GM21381 (cell line): ENCODE measurements around the gene C1QC.

Experiments used
- ATAC-seq: cut with Tn5 transposase; IDR thresholded peaks from one replicate; pipeline ENCODE4 v1.9.1; 2021; ENCODE audit warnings: mild to moderate bottlenecking, moderate library complexity; ENCODE audit not compliant: unreplicated experiment

The C1QC gene

GRCh38 chr1:22643381-22643780 is at the start of gene C1QC:
C1QC (plus strand) TSS chr1:22643633; CDS start chr1:22644024, 391 bp downstream.
- ATAC-seq = no peak

GRCh38 chr1:22594396-22594795 is 49.0 kb upstream of the C1QC start:
- no peak for ATAC-seq

DNA sequence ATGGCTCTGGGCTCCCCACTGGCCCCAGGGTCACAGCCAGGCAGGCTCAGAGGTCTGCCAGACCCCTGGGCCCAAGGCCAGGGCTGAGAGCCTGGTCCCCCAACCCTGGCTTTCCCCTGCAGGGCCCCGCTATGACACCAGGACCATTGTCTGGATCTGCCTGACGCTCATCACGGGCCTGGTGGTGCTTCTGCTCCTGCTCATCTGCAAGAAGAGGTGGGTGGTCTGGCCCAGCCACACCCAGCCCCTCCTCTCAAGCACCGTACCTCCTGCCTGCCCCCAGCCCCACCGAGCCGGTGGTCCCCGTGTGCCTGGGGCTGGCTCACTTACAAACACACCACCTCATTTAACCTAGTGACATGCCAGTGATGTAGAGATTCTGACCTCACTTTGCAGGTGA is 48.3 kb upstream of the C1QC start:
- no peak for ATAC-seq

DNA sequence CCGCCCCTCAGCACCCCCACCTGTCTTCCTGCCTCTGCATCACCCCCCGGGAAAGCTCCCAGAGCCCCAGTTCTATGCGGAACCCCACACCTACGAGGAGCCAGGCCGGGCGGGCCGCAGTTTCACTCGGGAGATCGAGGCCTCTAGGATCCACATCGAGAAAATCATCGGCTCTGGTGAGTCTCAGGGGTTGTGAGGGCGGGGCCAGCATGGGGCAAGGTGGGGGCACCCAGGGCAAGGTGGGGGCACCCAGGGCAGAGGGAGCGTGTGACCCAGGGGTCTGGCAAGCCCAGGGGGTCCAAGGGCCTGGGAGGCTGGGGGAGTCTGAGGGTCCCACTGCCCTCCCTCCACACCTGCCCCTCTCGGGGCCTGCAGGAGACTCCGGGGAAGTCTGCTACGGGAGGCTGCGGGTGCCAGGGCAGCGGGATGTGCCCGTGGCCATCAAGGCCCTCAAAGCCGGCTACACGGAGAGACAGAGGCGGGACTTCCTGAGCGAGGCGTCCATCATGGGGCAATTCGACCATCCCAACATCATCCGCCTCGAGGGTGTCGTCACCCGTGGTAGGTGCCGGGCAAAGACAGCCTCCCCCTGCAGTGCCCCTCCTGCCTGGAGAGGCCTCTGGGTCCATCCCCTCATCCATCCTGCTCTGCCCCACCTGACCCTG is 46.0 kb upstream of the C1QC start:
- no peak for ATAC-seq

DNA sequence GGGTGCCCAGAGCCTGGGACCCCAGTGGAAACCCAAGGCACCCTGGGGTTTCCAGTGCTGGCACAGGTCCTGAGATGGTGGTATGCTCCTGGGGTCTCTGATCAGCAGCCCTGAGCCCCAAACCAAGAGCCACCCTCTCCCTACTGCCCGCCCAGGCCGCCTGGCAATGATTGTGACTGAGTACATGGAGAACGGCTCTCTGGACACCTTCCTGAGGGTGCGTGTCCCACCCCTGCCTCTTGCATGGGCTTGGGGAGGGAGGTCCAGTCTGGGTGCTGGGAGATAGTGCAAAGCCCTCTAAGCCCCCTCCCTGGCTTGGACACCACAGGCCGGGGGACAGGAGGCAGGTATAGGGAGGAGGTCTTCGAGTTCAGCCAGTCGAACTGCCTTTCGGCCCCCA is 45.4 kb upstream of the C1QC start:
- ATAC-seq = no peak

DNA sequence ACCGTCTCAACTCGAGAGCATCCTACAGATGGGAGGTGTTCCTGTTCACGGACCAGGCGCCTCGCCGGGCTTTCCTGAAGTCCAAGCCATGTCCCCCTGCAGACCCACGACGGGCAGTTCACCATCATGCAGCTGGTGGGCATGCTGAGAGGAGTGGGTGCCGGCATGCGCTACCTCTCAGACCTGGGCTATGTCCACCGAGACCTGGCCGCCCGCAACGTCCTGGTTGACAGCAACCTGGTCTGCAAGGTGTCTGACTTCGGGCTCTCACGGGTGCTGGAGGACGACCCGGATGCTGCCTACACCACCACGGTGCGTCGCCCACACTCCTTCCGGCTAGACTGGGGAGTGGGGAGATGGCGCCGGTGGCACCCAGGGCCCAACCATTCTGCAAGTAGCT is 44.7 kb upstream of the C1QC start:
- no peak for ATAC-seq

DNA sequence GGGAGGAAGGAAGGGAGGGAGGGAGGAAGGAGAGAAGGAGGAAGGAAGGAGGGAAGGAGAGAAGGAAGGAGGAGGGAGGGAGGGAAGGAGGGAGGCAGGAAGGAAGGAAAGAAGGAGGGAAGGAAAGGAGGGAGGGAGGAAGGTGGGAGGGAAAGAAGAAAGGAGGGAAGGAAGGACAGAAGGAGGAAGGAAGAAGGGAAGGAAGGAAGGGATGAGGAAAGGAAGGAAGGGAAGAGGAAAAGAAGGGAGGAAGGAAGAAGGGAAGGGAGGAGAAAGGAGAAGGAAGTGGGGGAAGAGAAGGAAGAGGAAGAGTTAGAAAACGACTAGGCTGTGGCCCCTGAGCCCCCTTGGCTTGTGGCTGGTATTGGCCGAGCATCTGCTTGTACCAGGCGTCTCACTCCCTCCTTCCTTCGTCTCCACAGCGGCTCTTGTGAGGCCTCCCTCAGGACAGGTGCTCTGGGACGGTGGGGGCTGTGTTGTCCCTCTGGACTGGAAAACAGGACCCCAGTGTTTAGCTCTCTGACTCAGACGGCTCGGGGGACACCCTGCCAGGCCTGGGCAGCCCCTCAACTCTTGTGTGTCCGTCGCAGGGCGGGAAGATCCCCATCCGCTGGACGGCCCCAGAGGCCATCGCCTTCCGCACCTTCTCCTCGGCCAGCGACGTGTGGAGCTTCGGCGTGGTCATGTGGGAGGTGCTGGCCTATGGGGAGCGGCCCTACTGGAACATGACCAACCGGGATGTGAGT is 43.2 kb upstream of the C1QC start:
- ATAC-seq = no peak

- ATAC-seq = no peak
Observed at GRCh38 chr1:22600817-22601605, 42.4 kb upstream of the C1QC start.

DNA sequence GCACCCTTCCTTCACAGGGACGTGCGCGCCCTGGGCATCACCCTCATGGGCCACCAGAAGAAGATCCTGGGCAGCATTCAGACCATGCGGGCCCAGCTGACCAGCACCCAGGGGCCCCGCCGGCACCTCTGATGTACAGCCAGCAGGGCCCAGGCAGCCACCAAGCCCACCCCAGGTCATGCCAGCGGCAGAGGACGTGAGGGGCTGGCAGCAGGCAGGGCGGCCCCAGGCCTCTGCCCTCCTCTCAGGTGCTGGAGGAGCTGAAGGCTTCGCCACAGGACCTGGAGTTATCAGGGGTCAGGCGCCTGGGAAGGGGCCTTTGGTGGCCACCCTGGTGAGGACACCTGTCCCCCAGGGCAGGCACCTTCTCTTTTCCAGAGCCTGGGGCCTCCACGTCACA is 41.8 kb upstream of the C1QC start:
- no peak for ATAC-seq

- no peak for ATAC-seq
Observed at GRCh38 chr1:22602060-22602740, 41.2 kb upstream of the C1QC start.

GRCh38 chr1:22606161-22606560 is 37.3 kb upstream of the C1QC start:
- no peak for ATAC-seq

GRCh38 chr1:22607154-22607553 is 36.3 kb upstream of the C1QC start:
- no peak for ATAC-seq

DNA sequence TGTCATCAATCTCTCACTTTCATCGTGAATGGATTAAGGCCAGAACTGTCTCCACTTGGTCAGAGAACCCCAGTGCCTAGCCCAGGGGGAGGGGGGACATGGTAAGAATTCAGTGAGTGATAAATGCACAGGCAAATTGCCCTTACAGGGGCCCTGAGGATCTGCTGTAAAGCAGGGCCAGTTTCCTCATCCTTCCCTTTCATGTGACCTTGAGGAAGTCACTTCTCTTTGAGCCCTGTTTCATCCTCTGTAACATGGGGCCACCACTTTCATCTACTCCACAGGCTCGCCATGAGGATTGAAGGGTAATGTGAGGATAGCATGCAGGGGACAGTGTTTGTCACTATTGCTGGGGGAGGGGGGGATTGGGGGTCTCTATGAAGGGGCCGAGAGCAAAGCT is 35.1 kb upstream of the C1QC start:
- no peak for ATAC-seq

DNA sequence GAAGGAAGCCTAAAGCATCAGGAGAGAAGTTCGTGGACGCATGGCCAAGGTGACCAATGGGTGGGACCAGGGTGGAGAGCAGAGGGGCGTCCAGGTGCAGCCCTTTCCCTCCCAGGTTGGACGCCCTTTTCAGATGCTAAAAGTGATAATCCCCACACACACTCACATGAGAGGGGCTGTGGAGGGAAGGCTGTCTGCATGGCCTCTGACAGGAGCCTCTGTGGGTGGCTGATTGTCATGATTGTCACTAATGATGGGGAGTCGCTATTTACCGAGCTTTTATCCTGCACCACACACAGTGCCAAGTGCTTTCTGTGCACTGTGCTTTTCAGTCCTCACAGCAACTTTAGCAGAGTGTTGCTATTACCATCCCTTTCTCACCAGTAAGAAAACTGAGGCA is 34.1 kb upstream of the C1QC start:
- no peak for ATAC-seq

GRCh38 chr1:22611530-22611947 is 31.9 kb upstream of the C1QC start:
- ATAC-seq = no peak

DNA sequence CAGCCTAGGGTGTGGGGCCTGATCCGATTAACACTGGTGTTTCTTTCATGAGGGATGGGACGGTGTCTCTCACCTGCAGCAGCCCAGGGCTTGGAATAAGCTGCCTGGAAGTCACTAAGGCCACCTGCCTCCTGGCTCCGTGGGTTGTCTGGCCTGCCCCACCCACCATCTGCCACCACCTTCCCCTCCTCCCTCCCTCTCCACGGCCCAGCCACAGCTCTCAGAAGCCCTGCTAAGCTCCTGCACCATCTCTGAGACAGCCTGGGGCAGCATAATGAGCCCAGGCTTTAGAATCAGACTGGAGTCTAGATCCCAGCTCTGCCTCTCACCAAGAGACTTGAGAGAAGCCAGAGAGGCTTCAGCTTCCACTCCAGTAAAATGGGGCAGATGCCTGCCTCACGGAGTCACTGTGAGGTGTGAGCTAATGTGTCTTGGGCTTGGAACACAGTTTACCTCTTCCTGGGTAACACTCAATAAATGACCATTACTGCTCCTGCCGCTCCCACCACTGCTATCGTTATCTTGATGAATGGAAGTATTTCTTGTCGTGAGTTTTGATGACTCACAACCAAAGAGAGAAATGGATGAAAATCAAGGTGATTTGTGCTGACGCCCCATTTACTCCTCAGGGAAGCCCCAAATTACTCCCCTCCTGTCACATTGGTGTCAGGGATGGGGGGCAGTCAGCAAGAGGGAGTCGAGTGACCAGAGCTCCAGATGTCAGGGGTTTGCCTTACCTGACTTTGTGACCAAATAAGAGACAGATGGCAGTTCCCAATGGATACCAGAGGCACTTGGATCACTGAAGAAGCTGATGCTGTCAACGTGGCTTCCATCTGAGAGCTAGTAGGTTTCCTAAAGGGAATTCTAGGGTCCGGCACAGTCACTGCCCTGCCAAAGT is 30.5 kb upstream of the C1QC start:
- ATAC-seq = no peak

DNA sequence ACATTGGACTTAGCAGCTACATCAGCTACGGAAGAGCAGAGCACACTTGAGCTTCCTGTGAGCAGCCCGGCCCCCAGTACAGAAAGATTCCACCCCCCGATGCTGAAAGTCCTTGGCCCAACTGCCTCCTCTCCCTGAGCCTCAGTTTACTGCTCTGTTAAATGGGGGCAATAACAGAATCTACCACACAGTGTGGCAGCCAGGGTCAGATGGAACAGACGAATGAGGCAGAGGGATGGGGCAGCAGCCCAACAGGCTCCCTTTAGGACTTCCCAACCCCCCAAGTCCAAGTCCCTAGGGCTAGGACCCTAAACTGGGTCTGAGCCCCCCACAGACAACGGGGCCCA is 29.9 kb upstream of the C1QC start:
- no peak for ATAC-seq

- no peak for ATAC-seq
Observed at GRCh38 chr1:22613951-22614350, 29.5 kb upstream of the C1QC start.

- no peak for ATAC-seq
Observed at GRCh38 chr1:22615886-22616285, 27.5 kb upstream of the C1QC start.

- no peak for ATAC-seq
Observed at GRCh38 chr1:22616571-22616970, 26.9 kb upstream of the C1QC start.
